WTC11 (cell line): Measurements from ENCODE around the gene TOPAZ1.
"Not testable (repeated sequence)": the region's sequence is repeated elsewhere in the genome, so short reads cannot be mapped to it uniquely, and the experiment has no call there.

Experiments
- IRF2 ChIP-seq: sonication (generic); formaldehyde crosslinking; IDR thresholded peaks from 2 replicates; pipeline ENCODE4 v1.8.0; 2022; ENCODE audit warnings: low read depth, missing genetic modification reagents, borderline replicate concordance
- KAT7 ChIP-seq: sonication (generic); formaldehyde crosslinking; IDR thresholded peaks from 2 replicates; pipeline ENCODE4 v1.8.1; 2023; ENCODE audit warnings: missing genetic modification reagents, mild to moderate bottlenecking, borderline replicate concordance
- TP53 ChIP-seq: sonication (generic); formaldehyde crosslinking; IDR thresholded peaks from 2 replicates; pipeline ENCODE4 v1.8.1; 2023; ENCODE audit warnings: mild to moderate bottlenecking, missing genetic modification reagents
- ZNF416 ChIP-seq: fragments of 250-450 bp; sonication (Bioruptor Pico); IDR thresholded peaks from 2 replicates; pipeline ENCODE4 v1.9.0; 2021; ENCODE audit warnings: mild to moderate bottlenecking, inconsistent platforms
- TF ChIP-seq, protein P1 (sequence below): fragments of 200-600 bp; IDR thresholded peaks from 2 replicates; pipeline ENCODE4 v1.8.0; 2022; ENCODE audit warnings: antibody characterized with exemption
- TF ChIP-seq, protein P2 (sequence below): sonication (generic); formaldehyde crosslinking; IDR thresholded peaks from 2 replicates; pipeline ENCODE4 v1.8.0; 2022; ENCODE audit warnings: mild to moderate bottlenecking, missing genetic modification reagents
- TF ChIP-seq, protein P3 (sequence below): sonication (generic); formaldehyde crosslinking; IDR thresholded peaks from 2 replicates; pipeline ENCODE4 v1.8.0; 2022; ENCODE audit warnings: mild to moderate bottlenecking, missing genetic modification reagents

GRCh38 chr3:44346590-44346989 is 104.9 kb downstream of the TOPAZ1 start:
- TF ChIP-seq, protein P1, sequence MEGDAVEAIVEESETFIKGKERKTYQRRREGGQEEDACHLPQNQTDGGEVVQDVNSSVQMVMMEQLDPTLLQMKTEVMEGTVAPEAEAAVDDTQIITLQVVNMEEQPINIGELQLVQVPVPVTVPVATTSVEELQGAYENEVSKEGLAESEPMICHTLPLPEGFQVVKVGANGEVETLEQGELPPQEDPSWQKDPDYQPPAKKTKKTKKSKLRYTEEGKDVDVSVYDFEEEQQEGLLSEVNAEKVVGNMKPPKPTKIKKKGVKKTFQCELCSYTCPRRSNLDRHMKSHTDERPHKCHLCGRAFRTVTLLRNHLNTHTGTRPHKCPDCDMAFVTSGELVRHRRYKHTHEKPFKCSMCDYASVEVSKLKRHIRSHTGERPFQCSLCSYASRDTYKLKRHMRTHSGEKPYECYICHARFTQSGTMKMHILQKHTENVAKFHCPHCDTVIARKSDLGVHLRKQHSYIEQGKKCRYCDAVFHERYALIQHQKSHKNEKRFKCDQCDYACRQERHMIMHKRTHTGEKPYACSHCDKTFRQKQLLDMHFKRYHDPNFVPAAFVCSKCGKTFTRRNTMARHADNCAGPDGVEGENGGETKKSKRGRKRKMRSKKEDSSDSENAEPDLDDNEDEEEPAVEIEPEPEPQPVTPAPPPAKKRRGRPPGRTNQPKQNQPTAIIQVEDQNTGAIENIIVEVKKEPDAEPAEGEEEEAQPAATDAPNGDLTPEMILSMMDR, result not testable (repeated sequence)
- not testable (repeated sequence) for TF ChIP-seq KAT7 (CRISPR knock-in tag); TP53 (CRISPR knock-in tag); ZNF416 (CRISPR knock-in tag); IRF2
- TF ChIP-seq, protein P2, sequence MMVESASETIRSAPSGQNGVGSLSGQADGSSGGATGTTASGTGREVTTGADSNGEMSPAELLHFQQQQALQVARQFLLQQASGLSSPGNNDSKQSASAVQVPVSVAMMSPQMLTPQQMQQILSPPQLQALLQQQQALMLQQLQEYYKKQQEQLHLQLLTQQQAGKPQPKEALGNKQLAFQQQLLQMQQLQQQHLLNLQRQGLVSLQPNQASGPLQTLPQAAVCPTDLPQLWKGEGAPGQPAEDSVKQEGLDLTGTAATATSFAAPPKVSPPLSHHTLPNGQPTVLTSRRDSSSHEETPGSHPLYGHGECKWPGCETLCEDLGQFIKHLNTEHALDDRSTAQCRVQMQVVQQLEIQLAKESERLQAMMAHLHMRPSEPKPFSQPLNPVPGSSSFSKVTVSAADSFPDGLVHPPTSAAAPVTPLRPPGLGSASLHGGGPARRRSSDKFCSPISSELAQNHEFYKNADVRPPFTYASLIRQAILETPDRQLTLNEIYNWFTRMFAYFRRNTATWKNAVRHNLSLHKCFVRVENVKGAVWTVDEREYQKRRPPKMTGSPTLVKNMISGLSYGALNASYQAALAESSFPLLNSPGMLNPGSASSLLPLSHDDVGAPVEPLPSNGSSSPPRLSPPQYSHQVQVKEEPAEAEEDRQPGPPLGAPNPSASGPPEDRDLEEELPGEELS (CRISPR knock-in tag), result not testable (repeated sequence)
- TF ChIP-seq, protein P3, sequence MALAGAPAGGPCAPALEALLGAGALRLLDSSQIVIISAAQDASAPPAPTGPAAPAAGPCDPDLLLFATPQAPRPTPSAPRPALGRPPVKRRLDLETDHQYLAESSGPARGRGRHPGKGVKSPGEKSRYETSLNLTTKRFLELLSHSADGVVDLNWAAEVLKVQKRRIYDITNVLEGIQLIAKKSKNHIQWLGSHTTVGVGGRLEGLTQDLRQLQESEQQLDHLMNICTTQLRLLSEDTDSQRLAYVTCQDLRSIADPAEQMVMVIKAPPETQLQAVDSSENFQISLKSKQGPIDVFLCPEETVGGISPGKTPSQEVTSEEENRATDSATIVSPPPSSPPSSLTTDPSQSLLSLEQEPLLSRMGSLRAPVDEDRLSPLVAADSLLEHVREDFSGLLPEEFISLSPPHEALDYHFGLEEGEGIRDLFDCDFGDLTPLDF (CRISPR knock-in tag), result not testable (repeated sequence)
